ENCODE data around the gene MUSK. TPM values are rescaled to one million over a fixed set of nuclear protein-coding genes. Genes with fewer than 3 reads are reported as not detected.
A peak's percentile ranks its signal among the peaks of the same experiment; 100 is the strongest.

MUSK gene
- total and polyA plus RNA-seq, 2 of the 4 experiments (the other 2 are of a cell fraction), result 0.07 to 0.18 TPM

- no peaks in the 10 kb centered on the region for H3K27me3 ChIP-seq (ENCODE audit: control insufficient read depth, insufficient read depth, low read length)
- ChIA-PET POLR2A (ENCODE audit: unreplicated experiment) (interaction anchor here (0.6 to 0.9 kb wide), 2 partner anchors 16 to 20 kb away, joined by 4 to 5 read pairs; no protein-coding TSS in a partner anchor), CTCF (no interaction called here)
- no peak overlapping the region; the same call in 1 of the 2 replicates for H3K14ac ChIP-seq (replicated peaks; ENCODE audit: low read depth, low read length)
- no peak overlapping the region for H3K9ac ChIP-seq (ENCODE audit: low read depth, low read length)
- peak overlapping the region; percentile 92; the same call in 1 of the 2 replicates for H3K23ac ChIP-seq (ENCODE audit: low read depth, low read length)
- H4K5ac ChIP-seq (ENCODE audit: low read depth, low read length), result peak overlapping the region; percentile 94; the same call in 1 of the 2 replicates
- in situ Hi-C loops (cut with MboI; ENCODE audit: low sequenced_read_pairs), result no loop called here
- peak overlapping the region; percentile 58; the same call in 1 of the 2 replicates for H3K4me2 ChIP-seq (ENCODE audit: low read depth, low read length)
- no peaks in the 10 kb centered on the region for H4K20me1 ChIP-seq (ENCODE audit: insufficient read depth, low read length)
- peak overlapping the region; percentile 97; the same call in 1 of the 2 replicates for H3K56ac ChIP-seq (ENCODE audit: extremely low read depth, insufficient read depth, low read length)
- peak overlapping the region; percentile 92; the same call in 1 of the 2 replicates for H3K18ac ChIP-seq (ENCODE audit: low read depth, low read length)
- H2AK5ac ChIP-seq (ENCODE audit: low read depth, low read length), result no peak overlapping the region
- intact Hi-C loops (cut with micrococcal nuclease), result loop anchor here (1.0 to 5.0 kb wide), 2 partner anchors 38 to 185 kb away; no protein-coding TSS in a partner anchor
- no CpG with 5 or more reads among the region's 3 CpGs for WGBS, 2 experiments (ENCODE audit: extremely low coverage in 2 of 2, insufficient read length in 1 of 2)
- peak; percentile 93 for ATAC-seq (ENCODE audit: low read depth)
- H3K9me1 ChIP-seq (ENCODE audit: insufficient read depth, low read length), result peaks cover 4% of the 10 kb centered on the region; the same call in 1 of the 2 replicates
- H3K79me1 ChIP-seq (ENCODE audit: low read depth in 1 of 2, low read length in 2 of 2), result peaks cover 3 to 21% of the 10 kb centered on the region in 2 experiments; a peak in 3 of 4 replicates
- peak overlapping the region; percentile 82 to 91 for H4K8ac ChIP-seq (ENCODE audit: low read depth in 2 of 2, low read length in 2 of 2)
- DNase-seq, result peak; percentile 91
- no peak overlapping the region for H2AFZ ChIP-seq (replicated peaks; ENCODE audit: low read length, poor library complexity)
- H4K91ac ChIP-seq (ENCODE audit: insufficient read depth, low read depth, low read length), result no peak overlapping the region
- no peak overlapping the region for H2BK15ac ChIP-seq (ENCODE audit: low read depth, low read length)
- H2BK20ac ChIP-seq (ENCODE audit: low read depth, low read length), result peak overlapping the region; percentile 98; the same call in 1 of the 2 replicates
- peak overlapping the region; percentile 99 for H2BK5ac ChIP-seq (ENCODE audit: low read depth, low read length, poor library complexity, severe bottlenecking)
- peak overlapping the region; percentile 97; the same call in 1 of the 2 replicates for H3K27ac ChIP-seq (ENCODE audit: insufficient read depth, low read length)
- H3K9me3 ChIP-seq (ENCODE audit: control insufficient read depth, insufficient read depth, low read length), result 0 out of 2 replicates have a peak, but pooled peaks cover 3% of the 10 kb centered on the region
- peak overlapping the region; percentile 98; the same call in 1 of the 2 replicates for H3K4ac ChIP-seq (ENCODE audit: low read depth, low read length)
- H3K4me3 ChIP-seq (ENCODE audit: insufficient read depth, low read depth, low read length), result no peak overlapping the region
- no TSS peak for BruUV-seq (replicated peaks)
- dilution Hi-C loops (cut with HindIII; ENCODE audit: low sequenced_read_pairs, unreplicated experiment), result no loop called here
- H2BK120ac ChIP-seq (ENCODE audit: low read depth, low read length), result peak overlapping the region; percentile 98
- no peak overlapping the region for H2AK9ac ChIP-seq (replicated peaks; ENCODE audit: low read depth, low read length, poor library complexity)
- peaks cover 8% of the 10 kb centered on the region for H3K4me1 ChIP-seq (ENCODE audit: control insufficient read depth, insufficient read depth, low read length)
- TF ChIP-seq CHD1 (IDR thresholded peaks at IDR 0.05; ENCODE audit: low read depth, low read length), result no peak
- TF ChIP-seq RFX5 (IDR thresholded peaks at IDR 0.05; ENCODE audit: low read depth, low read length), result no peak
- TF ChIP-seq BHLHE40 (IDR thresholded peaks at IDR 0.05; ENCODE audit: low read depth, low read length), result no peak
- no peak for TF ChIP-seq USF2 (IDR thresholded peaks at IDR 0.05; ENCODE audit: low read depth, low read length)
- TF ChIP-seq FOS (IDR thresholded peaks at IDR 0.05; ENCODE audit: low read depth, low read length), result no peak
- TF ChIP-seq POLR2A (IDR thresholded peaks at IDR 0.05; ENCODE audit: low read depth, low read length), result no peak
- no peaks in the 10 kb centered on the region for H3K36me3 ChIP-seq (ENCODE audit: control insufficient read depth, insufficient read depth, low read length)
Observed at GRCh38 chr9:110835404-110835803, 166.8 kb downstream of the MUSK start.

Data from IMR-90 (cell line).